ENCODE data around the gene INSR.

Gene INSR

GRCh38 chr19:7266832-7267231 lies 27.4 kb downstream of the INSR start:
- DNase-seq (ENCODE audit: low read depth), result no peak
- no peak for TF ChIP-seq CTCF (conservative IDR thresholded peaks at IDR 0.05; ENCODE audit: low read depth, low read length)
- H3K4me3 ChIP-seq (ENCODE audit: low read length), result no peak overlapping the region

GRCh38 chr19:7265963-7266362 lies 28.3 kb downstream of the INSR start:
- no peak overlapping the region for H3K4me3 ChIP-seq (ENCODE audit: low read length)
- DNase-seq (ENCODE audit: low read depth), result no peak
- TF ChIP-seq CTCF (conservative IDR thresholded peaks at IDR 0.05; ENCODE audit: low read depth, low read length), result no peak

GRCh38 chr19:7264858-7265257 lies 29.4 kb downstream of the INSR start:
- H3K4me3 ChIP-seq (ENCODE audit: low read length), result no peak overlapping the region
- DNase-seq (ENCODE audit: low read depth), result no peak
- TF ChIP-seq CTCF (conservative IDR thresholded peaks at IDR 0.05; ENCODE audit: low read depth, low read length), result no peak

GRCh38 chr19:7263521-7263920 lies 30.7 kb downstream of the INSR start:
- H3K4me3 ChIP-seq (ENCODE audit: low read length), result no peak overlapping the region
- DNase-seq (ENCODE audit: low read depth), result peak; percentile 51
- TF ChIP-seq CTCF (conservative IDR thresholded peaks at IDR 0.05; ENCODE audit: low read depth, low read length), result no peak

- no peak overlapping the region for H3K4me3 ChIP-seq (ENCODE audit: low read length)
- TF ChIP-seq CTCF (conservative IDR thresholded peaks at IDR 0.05; ENCODE audit: low read depth, low read length), result no peak
- no peak for DNase-seq (ENCODE audit: low read depth)
Observed at GRCh38 chr19:7263066-7263465, 31.1 kb downstream of the INSR start.

- DNase-seq (ENCODE audit: low read depth), result no peak
- no peak for TF ChIP-seq CTCF (conservative IDR thresholded peaks at IDR 0.05; ENCODE audit: low read depth, low read length)
- no peak overlapping the region for H3K4me3 ChIP-seq (ENCODE audit: low read length)
Observed at GRCh38 chr19:7262470-7262869, 31.7 kb downstream of the INSR start.

- H3K4me3 ChIP-seq (ENCODE audit: low read length), result no peak overlapping the region
- DNase-seq (ENCODE audit: low read depth), result no peak
- no peak for TF ChIP-seq CTCF (conservative IDR thresholded peaks at IDR 0.05; ENCODE audit: low read depth, low read length)
Observed at GRCh38 chr19:7260161-7260560, 34.1 kb downstream of the INSR start.

All from retinal pigment epithelial cell (primary cell).